ENCODE measurements around the gene SCARB1. TPM values are rescaled to one million over a fixed set of nuclear protein-coding genes. Genes with fewer than 3 reads are reported as not detected.

Gene SCARB1
- total RNA-seq, 2 donors from 2014 or later, result 16.5 to 18.9 TPM

DNA sequence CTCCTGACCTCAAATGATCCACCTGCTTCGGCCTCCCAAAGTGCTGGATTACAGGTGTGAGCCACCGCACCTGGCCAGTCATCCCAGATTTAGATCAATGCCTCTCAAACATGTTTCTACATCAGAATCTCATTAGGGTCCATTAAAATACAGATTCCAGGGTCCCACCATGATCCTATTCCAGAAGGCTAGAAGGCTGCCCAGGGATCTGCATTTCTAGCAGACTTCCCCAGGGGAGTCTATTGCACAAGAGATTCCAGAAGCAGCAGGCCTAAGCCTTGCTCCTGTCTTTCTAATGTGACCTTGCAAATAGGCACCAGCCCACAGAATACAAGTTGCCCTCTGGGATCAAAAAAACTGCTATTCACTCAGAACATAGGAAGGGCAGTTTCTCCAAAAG lies 81.5 kb downstream of the SCARB1 start:
- intact Hi-C loops (cut with DNase I), result no loop called here
- 93 to 100% methylated on average over 2 of the region's 2 CpGs for WGBS, 2 donors
- DNase-seq, result no peak
- Histone ChIP-seq H3K4me3 (no peak overlapping the region), H3K36me3 (replicated peaks in 1 of 2; ENCODE audit: insufficient read depth in 1 of 2, low read depth in 2 of 2) (no peaks in the 10 kb centered on the region), H3K27ac (no peak overlapping the region), H3K9me3 (no peaks in the 10 kb centered on the region), H3K4me1 (no peaks in the 10 kb centered on the region), H3K27me3 (no peaks in the 10 kb centered on the region)
- no peak for ATAC-seq
- TF ChIP-seq, protein P1, sequence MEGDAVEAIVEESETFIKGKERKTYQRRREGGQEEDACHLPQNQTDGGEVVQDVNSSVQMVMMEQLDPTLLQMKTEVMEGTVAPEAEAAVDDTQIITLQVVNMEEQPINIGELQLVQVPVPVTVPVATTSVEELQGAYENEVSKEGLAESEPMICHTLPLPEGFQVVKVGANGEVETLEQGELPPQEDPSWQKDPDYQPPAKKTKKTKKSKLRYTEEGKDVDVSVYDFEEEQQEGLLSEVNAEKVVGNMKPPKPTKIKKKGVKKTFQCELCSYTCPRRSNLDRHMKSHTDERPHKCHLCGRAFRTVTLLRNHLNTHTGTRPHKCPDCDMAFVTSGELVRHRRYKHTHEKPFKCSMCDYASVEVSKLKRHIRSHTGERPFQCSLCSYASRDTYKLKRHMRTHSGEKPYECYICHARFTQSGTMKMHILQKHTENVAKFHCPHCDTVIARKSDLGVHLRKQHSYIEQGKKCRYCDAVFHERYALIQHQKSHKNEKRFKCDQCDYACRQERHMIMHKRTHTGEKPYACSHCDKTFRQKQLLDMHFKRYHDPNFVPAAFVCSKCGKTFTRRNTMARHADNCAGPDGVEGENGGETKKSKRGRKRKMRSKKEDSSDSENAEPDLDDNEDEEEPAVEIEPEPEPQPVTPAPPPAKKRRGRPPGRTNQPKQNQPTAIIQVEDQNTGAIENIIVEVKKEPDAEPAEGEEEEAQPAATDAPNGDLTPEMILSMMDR (IDR thresholded peaks at IDR 0.05), result no peak
- no peak for TF ChIP-seq POLR2A (IDR thresholded peaks at IDR 0.05)

DNA sequence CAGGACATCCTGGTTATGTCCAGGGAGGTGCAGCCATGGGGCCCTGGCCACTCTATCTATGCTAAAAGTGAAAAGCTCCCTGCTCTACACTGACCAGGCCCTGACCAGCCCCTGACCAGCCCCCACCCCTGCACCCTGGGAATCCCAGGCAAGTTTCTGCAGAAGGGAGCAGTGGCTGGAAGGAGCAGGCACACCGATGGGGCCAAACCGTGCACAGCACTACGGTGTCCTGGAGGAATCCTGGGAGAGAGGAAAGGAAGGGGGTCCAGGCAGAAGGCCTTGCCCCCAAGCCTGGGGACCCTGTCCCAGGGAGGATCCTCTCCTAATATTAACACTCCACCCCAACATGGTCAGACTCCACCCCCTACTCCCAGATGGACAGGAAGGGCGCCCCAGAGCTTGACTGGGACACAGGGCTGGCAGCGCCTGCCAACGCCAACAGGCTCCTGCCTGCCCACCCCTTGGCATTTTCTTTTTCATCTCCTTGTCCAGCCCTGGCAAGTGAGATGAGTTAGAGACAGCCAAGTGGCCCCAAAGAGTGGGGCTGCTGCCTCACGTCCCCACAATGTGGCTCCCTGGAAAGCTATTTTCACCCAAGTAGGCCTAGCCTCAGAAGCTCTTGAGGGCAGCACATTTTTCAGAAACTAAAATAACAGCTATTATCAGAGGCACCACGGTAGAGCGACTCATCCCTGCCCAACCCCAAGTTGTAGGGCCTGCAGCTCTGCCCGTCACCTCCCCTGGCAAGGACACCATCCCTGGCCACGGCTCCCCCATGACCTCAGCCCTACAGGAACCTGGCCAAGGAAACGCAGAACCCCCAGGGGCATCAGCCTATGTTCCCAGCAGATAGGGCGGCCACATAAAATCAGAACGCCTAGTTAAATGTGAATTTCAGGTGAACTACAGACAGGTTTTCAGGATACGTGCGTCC lies 82.6 kb downstream of the SCARB1 start:
- 92 to 94% methylated on average over 8 to 15 of the region's 16 CpGs for WGBS, 2 donors
- DNase-seq (no peak), ATAC-seq (no peak)

DNA sequence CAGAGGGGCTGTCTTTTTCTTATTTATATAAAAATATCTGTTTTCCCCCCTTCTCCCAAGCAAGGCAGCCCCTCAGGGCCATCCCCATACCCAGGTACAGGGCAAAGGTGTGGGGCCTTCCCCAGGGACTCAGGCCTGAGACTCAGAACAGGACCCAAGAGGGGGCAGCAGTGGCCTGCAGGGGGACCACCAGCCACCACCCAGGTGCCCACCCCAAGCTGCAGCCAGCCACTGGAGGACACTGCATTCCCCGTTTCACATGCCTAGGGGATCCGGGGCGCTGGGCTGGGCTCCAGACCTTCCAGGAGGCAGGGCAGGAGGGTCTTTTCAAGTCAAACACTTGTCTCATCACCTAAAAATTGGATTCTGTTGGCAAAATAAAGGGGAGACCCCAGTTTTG lies 83.3 kb downstream of the SCARB1 start:
- Histone ChIP-seq H3K36me3 (replicated peaks in 1 of 2; ENCODE audit: insufficient read depth in 1 of 2, low read depth in 2 of 2) (no peaks in the 10 kb centered on the region), H3K4me3 (no peak overlapping the region), H3K4me1 (no peaks in the 10 kb centered on the region), H3K27ac (no peak overlapping the region), H3K9me3 (no peaks in the 10 kb centered on the region), H3K27me3 (no peaks in the 10 kb centered on the region)
- intact Hi-C loops (cut with DNase I), result no loop called here
- no peak for TF ChIP-seq POLR2A (IDR thresholded peaks at IDR 0.05)
- TF ChIP-seq, protein P1 (IDR thresholded peaks at IDR 0.05), result no peak
- WGBS, 2 donors, result 100% methylated on average over 2 to 3 of the region's 3 CpGs
- ATAC-seq, result no peak
- DNase-seq, result no peak

More for the DNA sequence above, 82.6 kb downstream of the SCARB1 start:
- H3K27ac ChIP-seq, result no peak overlapping the region
- no peaks in the 10 kb centered on the region for H3K9me3 ChIP-seq
- H3K27me3 ChIP-seq, result no peaks in the 10 kb centered on the region
- H3K4me3 ChIP-seq, result no peak overlapping the region
- no peaks in the 10 kb centered on the region for H3K4me1 ChIP-seq
- no peak for TF ChIP-seq POLR2A (IDR thresholded peaks at IDR 0.05)
- TF ChIP-seq, protein P1 (IDR thresholded peaks at IDR 0.05), result no peak
- intact Hi-C loops (cut with DNase I), result no loop called here
- no peaks in the 10 kb centered on the region for H3K36me3 ChIP-seq (replicated peaks in 1 of 2; ENCODE audit: insufficient read depth in 1 of 2, low read depth in 2 of 2)

DNA sequence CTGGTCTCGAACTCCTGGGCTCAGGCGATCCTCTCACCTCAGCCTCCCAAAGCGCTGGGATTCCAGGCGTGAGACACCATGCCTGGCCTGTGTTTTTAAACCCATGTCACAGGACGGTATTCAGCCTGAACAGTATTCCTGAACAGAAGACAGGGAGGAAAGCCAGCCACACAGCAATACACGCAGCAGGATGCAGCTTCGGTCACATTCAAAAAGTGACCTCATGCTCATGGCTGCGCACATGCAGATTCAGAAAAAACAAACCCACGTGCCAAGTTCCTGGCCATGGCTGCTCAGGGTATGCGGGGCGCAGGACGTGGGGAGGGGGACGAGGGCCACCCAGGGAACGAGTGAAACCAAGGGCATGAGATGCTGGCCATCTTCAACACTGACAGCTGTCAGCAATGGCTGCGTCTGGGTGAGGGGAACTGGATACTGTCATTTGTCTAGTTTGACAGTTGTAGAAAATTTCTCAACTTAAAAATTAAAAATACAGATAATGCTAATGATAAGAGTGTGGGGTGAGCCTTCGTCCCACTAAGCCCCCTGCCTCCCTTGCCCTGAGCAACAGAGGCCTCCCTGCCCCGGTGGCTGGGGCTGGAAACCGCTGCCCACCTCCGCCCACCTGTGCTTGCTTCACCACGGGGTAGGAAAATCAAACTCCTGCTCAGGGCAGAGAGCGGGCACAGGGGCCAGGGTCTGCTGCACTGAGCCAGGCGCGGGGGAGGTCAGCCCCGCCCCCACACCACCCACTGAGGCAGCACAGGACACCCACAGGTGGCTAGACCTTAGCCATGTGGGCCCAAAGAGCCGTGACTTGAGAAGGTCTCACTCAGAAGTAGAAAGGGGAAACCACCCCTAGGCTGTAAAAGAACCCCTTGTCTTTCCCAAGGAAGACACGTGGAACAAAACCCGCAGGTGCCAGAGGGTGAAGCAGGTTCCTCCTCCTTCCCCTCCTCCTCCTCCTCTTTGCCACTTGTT lies 84.2 kb downstream of the SCARB1 start:
- ATAC-seq (no peak), DNase-seq (no peak)
- WGBS, 2 donors, result 83 to 85% methylated on average over 23 to 27 of the region's 27 CpGs
- no peaks in the 10 kb centered on the region for H3K4me1 ChIP-seq
- H3K9me3 ChIP-seq, result no peaks in the 10 kb centered on the region
- H3K4me3 ChIP-seq, result no peak overlapping the region
- intact Hi-C loops (cut with DNase I), result loop anchor here (10.0 kb wide), 1 partner anchor 425 kb away; no protein-coding TSS in a partner anchor
- no peaks in the 10 kb centered on the region for H3K27me3 ChIP-seq
- TF ChIP-seq, protein P1 (IDR thresholded peaks at IDR 0.05), result no peak
- TF ChIP-seq POLR2A (IDR thresholded peaks at IDR 0.05), result no peak
- H3K27ac ChIP-seq, result no peak overlapping the region
- H3K36me3 ChIP-seq (replicated peaks in 1 of 2; ENCODE audit: insufficient read depth in 1 of 2, low read depth in 2 of 2), result no peaks in the 10 kb centered on the region

All from body of pancreas (tissue), 4 donors.